Activated gamma-delta T cell (primary cell): Measurements from ENCODE around the gene PPP2R2B.
"Not testable (repeated sequence)": the region's sequence is repeated elsewhere in the genome, so short reads cannot be mapped to it uniquely, and the experiment has no call there.

Source experiments
- DNase-seq: peaks from one replicate; lab custom pipeline; 2025; lab: John Stamatoyannopoulos, UW

The PPP2R2B gene

GRCh38 chr5:146607659-146608332 is 270.8 kb downstream of the PPP2R2B start:
- no peak for DNase-seq

- DNase-seq: no peak
These were observed 271.7 kb downstream of the PPP2R2B start for GRCh38 chr5:146606893-146607292.

GRCh38 chr5:146600376-146600775 is 278.2 kb downstream of the PPP2R2B start:
- DNase-seq: no peak

- DNase-seq: no peak
These were observed 279.3 kb downstream of the PPP2R2B start for GRCh38 chr5:146599261-146599660.

GRCh38 chr5:146595088-146595487 is 283.5 kb downstream of the PPP2R2B start:
- no peak for DNase-seq

GRCh38 chr5:146592352-146592751 is 286.2 kb downstream of the PPP2R2B start:
- DNase-seq: no peak

- DNase-seq: no peak
These were observed 289.6 kb downstream of the PPP2R2B start for GRCh38 chr5:146589028-146589345.

GRCh38 chr5:146588331-146589027 is 290.1 kb downstream of the PPP2R2B start:
- no peak for DNase-seq

GRCh38 chr5:146586752-146587151 is 291.8 kb downstream of the PPP2R2B start:
- no peak for DNase-seq

- no peak for DNase-seq
These were observed 293.8 kb downstream of the PPP2R2B start for GRCh38 chr5:146584750-146585149.

- no peak for DNase-seq
These were observed 296.4 kb downstream of the PPP2R2B start for GRCh38 chr5:146582051-146582596.

GRCh38 chr5:146580237-146580636 is 298.3 kb downstream of the PPP2R2B start:
- DNase-seq: no peak

- no peak for DNase-seq
These were observed 303.8 kb downstream of the PPP2R2B start for GRCh38 chr5:146574713-146575112.

GRCh38 chr5:146568161-146568560 is 310.4 kb downstream of the PPP2R2B start:
- DNase-seq: no peak

GRCh38 chr5:146565764-146566367 is 312.7 kb downstream of the PPP2R2B start:
- DNase-seq: no peak

- no peak for DNase-seq
These were observed 314.4 kb downstream of the PPP2R2B start for GRCh38 chr5:146564007-146564762.

- no peak for DNase-seq
These were observed 316.1 kb downstream of the PPP2R2B start for GRCh38 chr5:146562461-146562860.

- no peak for DNase-seq
These were observed 316.8 kb downstream of the PPP2R2B start for GRCh38 chr5:146561711-146562110.

- no peak for DNase-seq
These were observed 318.2 kb downstream of the PPP2R2B start for GRCh38 chr5:146560205-146560812.

- not testable (repeated sequence) for DNase-seq
These were observed 321.7 kb downstream of the PPP2R2B start for GRCh38 chr5:146556884-146557283.

- no peak for DNase-seq
These were observed 325.1 kb downstream of the PPP2R2B start for GRCh38 chr5:146553446-146553845.

- DNase-seq: no peak
These were observed 328.9 kb downstream of the PPP2R2B start for GRCh38 chr5:146549615-146550014.
